Panc1 (cell line): ENCODE results near the gene CEP85L. TPM values are rescaled to one million over a fixed set of nuclear protein-coding genes. Genes with fewer than 3 reads are reported as not detected.

Experiments
- ATAC-seq: fragments of 200-7000 bp; cut with Tn5 transposase; 2 replicates; pipeline ENCODE4 v1.9.1; 2020; ENCODE audit warnings: mild to moderate bottlenecking, moderate library complexity
- BruUV-seq: library from RNA; stranded (reverse); fragments of 400-500 nt; replicated peaks from 2 replicates; lab custom pipeline; 2021; lab: Mats Ljungman, UMichigan
- CTCF ChIA-PET: fragments of 300-600 bp; sonication (Branson Sonifier 250); formaldehyde crosslinking; loops from one replicate; lab custom pipeline; 2022; ENCODE audit warnings: antibody characterized with exemption; lab: Charles Lee
- POLR2A ChIA-PET: fragments of 300-600 bp; sonication (Branson Sonifier 250); formaldehyde crosslinking; loops from one replicate; lab custom pipeline; 2022; ENCODE audit warnings: antibody characterized with exemption; lab: Charles Lee
- DNase-seq: peaks from one replicate; pipeline ENCODE4 v3.0.0-alpha.2; 2010; ENCODE audit warnings: low read depth, low spot score
- H3K27ac ChIP-seq: 2 replicates; pipeline ENCODE4 v1.5.1; 2011; ENCODE audit warnings: mild to moderate bottlenecking, low read length, inconsistent platforms
- H3K27me3 ChIP-seq: fragments of 200-500 bp; sonication (Bioruptor generic); 2 replicates; pipeline ENCODE4 v1.6.0; 2014; ENCODE audit warnings: low read length, inconsistent platforms; ENCODE audit not compliant: control insufficient read depth, insufficient read depth
- H3K36me3 ChIP-seq: fragments of 200-500 bp; sonication (Bioruptor generic); 2 replicates; pipeline ENCODE4 v1.5.1; 2014; ENCODE audit warnings: inconsistent platforms, mild to moderate bottlenecking, low read length, moderate library complexity; ENCODE audit not compliant: control insufficient read depth, insufficient read depth
- H3K4me1 ChIP-seq: 2 replicates; pipeline ENCODE4 v1.5.1; 2011; ENCODE audit warnings: inconsistent platforms, mild to moderate bottlenecking, low read length, moderate library complexity; ENCODE audit not compliant: control insufficient read depth, insufficient read depth
- H3K4me3 ChIP-seq, 2 experiments: 2 replicates each; pipeline ENCODE4 v1.5.1; 2011 to 2012; ENCODE audit warnings: low read depth in 2 of 2, low read length in 2 of 2, mild to moderate bottlenecking in 2 of 2, inconsistent platforms in 1 of 2, moderate library complexity in 1 of 2
- H3K9me3 ChIP-seq: fragments of 200-500 bp; sonication (Bioruptor generic); 2 replicates; pipeline ENCODE4 v1.5.1; 2014; ENCODE audit warnings: low read depth, mild to moderate bottlenecking, inconsistent platforms, low read length, moderate library complexity; ENCODE audit not compliant: control insufficient read depth, insufficient read depth
- POLR2AphosphoS5 ChIP-seq: IDR thresholded peaks from 2 replicates; pipeline ENCODE4 v1.6.1; 2012; ENCODE audit warnings: mild to moderate bottlenecking, low read depth, low read length, moderate library complexity
- REST ChIP-seq, 2 experiments: IDR thresholded peaks; 2 replicates each; pipeline ENCODE4 v1.6.1; 2011 to 2012; ENCODE audit warnings: low read depth in 2 of 2, control low read depth in 1 of 2, low read length in 1 of 2, mild to moderate bottlenecking in 1 of 2, moderate library complexity in 1 of 2; ENCODE audit not compliant: insufficient read depth in 1 of 2
- SIN3A ChIP-seq: IDR thresholded peaks from 2 replicates; pipeline ENCODE4 v1.6.1; 2012; ENCODE audit warnings: low read depth, mild to moderate bottlenecking, low read length, moderate library complexity, borderline replicate concordance; ENCODE audit not compliant: insufficient read depth
- TCF7L2 ChIP-seq: IDR thresholded peaks from 2 replicates; pipeline ENCODE4 v1.6.1; 2011; ENCODE audit warnings: mild to moderate bottlenecking, low read depth, low read length, inconsistent platforms
- in situ Hi-C: cut with HindIII; loops from 2 replicates; pipeline ENCODE4 v1.10.0; 2016; ENCODE audit warnings: low sequenced_read_pairs, low pct_unique_long_range_greater_than_20kb
- intact Hi-C: fragments of 100-400 bp; cut with micrococcal nuclease; formaldehyde crosslinking; loops from one replicate; pipeline ENCODE4 v1.10.0; 2022; ENCODE audit not compliant: unreplicated experiment
- total RNA-seq: library from RNA; stranded (reverse); gene quantifications from one replicate; pipeline ENCODE4 v1.2.1, GENCODE V29; 2021; ENCODE audit not compliant: unreplicated experiment
- TF ChIP-seq, protein P1 (sequence below): fragments of 450-650 bp; IDR thresholded peaks from 2 replicates; pipeline ENCODE4 v1.5.1; 2017; ENCODE audit warnings: mild to moderate bottlenecking

CEP85L gene
- total RNA-seq, 1 experiment from 2014 or later, result 6.7 TPM

DNA sequence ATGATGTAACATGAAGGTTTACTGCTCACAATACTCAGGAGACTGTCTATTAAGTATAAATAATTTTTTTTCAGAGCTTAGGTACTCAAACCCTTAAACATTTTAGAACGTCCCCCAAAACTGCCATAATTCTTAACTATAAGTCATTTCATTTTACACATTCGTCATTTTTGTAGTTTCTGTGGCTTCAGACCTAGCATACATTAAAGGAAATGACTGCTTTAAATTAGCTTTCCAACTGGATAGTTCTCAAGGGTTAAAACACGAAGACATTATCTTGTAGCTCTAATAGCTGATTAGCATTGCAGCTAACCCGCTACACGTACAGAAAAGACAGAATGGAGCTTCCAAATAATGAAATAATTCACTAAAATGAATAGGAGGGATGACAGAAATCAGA is 128.2 kb downstream of the CEP85L start:
- BruUV-seq, result no TSS peak
- POLR2A ChIA-PET, result no interaction called here

GRCh38 chr6:118522422-118522821 is 129.0 kb downstream of the CEP85L start:
- ATAC-seq (no peak), DNase-seq (no peak)
- POLR2A ChIA-PET, result no interaction called here
- H3K36me3 ChIP-seq, result no peaks in the 10 kb centered on the region
- TF ChIP-seq SIN3A, result no peak
- no peak for TF ChIP-seq POLR2AphosphoS5
- no peak for TF ChIP-seq TCF7L2
- no peak for TF ChIP-seq REST (IDR thresholded peaks at IDR 0.05; ENCODE audit: insufficient read depth in 1 of 2, low read depth in 2 of 2, low read length in 1 of 2)
- no TSS peak for BruUV-seq
- in situ Hi-C loops, result no loop called here
- H3K4me3 ChIP-seq, result no peak overlapping the region
- intact Hi-C loops, result no loop called here
- CTCF ChIA-PET, result no interaction called here
- no peak overlapping the region for H3K27ac ChIP-seq
- no peaks in the 10 kb centered on the region for H3K4me1 ChIP-seq
- no peaks in the 10 kb centered on the region for H3K27me3 ChIP-seq
- no peaks in the 10 kb centered on the region for H3K9me3 ChIP-seq

More for the DNA sequence above, 128.2 kb downstream of the CEP85L start:
- ATAC-seq, result no peak
- H3K4me3 ChIP-seq, result no peak overlapping the region
- H3K27ac ChIP-seq, result no peak overlapping the region
- no peak for DNase-seq
- in situ Hi-C loops (no loop called here), intact Hi-C loops (no loop called here)
- H3K4me1 ChIP-seq, result no peaks in the 10 kb centered on the region
- no peaks in the 10 kb centered on the region for H3K9me3 ChIP-seq
- no peaks in the 10 kb centered on the region for H3K36me3 ChIP-seq
- TF ChIP-seq, protein P1, sequence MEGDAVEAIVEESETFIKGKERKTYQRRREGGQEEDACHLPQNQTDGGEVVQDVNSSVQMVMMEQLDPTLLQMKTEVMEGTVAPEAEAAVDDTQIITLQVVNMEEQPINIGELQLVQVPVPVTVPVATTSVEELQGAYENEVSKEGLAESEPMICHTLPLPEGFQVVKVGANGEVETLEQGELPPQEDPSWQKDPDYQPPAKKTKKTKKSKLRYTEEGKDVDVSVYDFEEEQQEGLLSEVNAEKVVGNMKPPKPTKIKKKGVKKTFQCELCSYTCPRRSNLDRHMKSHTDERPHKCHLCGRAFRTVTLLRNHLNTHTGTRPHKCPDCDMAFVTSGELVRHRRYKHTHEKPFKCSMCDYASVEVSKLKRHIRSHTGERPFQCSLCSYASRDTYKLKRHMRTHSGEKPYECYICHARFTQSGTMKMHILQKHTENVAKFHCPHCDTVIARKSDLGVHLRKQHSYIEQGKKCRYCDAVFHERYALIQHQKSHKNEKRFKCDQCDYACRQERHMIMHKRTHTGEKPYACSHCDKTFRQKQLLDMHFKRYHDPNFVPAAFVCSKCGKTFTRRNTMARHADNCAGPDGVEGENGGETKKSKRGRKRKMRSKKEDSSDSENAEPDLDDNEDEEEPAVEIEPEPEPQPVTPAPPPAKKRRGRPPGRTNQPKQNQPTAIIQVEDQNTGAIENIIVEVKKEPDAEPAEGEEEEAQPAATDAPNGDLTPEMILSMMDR, result no peak
- no peak for TF ChIP-seq REST (IDR thresholded peaks at IDR 0.05; ENCODE audit: insufficient read depth in 1 of 2, low read depth in 2 of 2, low read length in 1 of 2)
- no peak for TF ChIP-seq TCF7L2
- TF ChIP-seq POLR2AphosphoS5, result no peak
- no peak for TF ChIP-seq SIN3A
- CTCF ChIA-PET, result no interaction called here
- no peaks in the 10 kb centered on the region for H3K27me3 ChIP-seq
